ENCODE measurements around the gene WDR90. TPM values are rescaled to one million over a fixed set of nuclear protein-coding genes. Genes with fewer than 3 reads are reported as not detected.

The WDR90 gene
- total RNA-seq, 1 donor from 2014 or later = 17.9 TPM

DNA sequence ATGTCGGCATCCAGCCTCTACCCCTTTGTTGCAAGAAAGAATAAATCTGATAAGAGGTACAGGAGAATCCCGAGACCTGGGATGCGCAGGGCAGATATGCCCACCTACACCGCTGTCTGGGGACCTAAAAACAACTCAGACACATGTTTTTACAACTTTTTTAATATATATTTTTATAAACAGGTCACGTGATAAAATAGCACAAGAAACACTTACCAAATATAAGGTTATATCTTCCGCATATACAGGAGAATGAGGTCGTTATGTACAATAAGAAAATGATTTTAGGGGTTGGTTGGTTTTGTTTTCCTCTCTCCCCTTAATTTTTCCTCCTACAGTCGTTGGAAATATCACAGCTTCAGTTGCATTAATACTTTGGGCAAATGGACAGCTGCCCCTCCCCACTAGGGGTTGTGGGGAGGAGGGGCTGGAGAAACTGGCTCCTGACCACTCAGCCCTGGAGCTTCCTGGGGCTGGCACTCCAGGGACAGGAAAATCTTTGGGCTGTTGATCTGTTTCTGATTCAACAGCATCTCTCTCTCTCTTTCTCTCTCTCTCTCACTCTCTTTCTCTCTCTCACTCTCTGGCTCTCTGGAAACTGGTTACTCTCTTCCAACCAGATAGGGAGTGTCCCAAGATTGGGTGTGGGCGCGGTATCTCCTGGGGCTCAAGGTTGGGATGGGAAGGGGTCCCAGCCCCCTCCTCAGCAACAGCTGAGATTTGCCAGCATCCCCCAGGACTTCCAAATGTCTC is 43.4 kb downstream of the WDR90 start:
- ATAC-seq = no peak

DNA sequence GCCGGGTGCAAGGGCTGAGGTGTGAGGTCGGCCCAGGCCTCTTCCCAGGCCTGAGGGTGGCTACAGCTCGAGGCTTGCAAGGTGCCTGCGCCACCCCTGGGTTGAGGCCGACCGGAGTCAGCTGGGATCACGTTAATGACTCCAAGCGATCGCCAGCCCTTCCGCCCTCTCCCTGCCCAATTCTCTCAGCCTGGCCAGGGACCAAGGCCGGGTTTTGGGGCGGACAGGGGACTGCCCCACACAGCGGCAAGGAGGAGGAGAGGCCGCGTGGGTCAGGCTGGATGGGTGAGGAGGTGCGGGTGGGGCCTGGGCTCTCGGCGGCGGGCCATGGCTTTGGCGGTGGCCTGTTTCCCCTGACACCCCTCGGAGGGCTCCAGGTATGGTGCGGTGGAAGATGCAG is 44.2 kb downstream of the WDR90 start:
- peak; percentile 3 for ATAC-seq

DNA sequence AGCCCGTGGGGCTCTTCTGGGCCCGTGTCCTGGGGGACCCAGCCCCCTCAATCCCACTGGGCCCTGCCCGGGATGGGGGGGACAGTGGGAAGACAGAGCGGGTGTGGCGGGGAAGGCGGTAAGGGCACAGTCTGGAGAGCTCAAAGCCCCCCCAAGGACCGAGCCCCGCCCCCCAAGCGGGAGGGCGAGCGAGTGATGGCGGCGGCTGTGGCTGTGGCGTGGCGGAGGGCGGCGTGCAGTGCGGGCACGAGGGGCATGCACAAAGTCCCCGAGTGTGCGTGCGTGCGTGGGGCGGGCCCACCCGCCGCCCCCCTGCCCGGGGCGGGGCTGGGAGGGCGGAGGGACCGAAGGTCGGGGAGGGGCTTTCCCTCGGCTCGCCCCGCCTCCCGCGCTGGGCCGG is 44.6 kb downstream of the WDR90 start:
- no peak for ATAC-seq

DNA sequence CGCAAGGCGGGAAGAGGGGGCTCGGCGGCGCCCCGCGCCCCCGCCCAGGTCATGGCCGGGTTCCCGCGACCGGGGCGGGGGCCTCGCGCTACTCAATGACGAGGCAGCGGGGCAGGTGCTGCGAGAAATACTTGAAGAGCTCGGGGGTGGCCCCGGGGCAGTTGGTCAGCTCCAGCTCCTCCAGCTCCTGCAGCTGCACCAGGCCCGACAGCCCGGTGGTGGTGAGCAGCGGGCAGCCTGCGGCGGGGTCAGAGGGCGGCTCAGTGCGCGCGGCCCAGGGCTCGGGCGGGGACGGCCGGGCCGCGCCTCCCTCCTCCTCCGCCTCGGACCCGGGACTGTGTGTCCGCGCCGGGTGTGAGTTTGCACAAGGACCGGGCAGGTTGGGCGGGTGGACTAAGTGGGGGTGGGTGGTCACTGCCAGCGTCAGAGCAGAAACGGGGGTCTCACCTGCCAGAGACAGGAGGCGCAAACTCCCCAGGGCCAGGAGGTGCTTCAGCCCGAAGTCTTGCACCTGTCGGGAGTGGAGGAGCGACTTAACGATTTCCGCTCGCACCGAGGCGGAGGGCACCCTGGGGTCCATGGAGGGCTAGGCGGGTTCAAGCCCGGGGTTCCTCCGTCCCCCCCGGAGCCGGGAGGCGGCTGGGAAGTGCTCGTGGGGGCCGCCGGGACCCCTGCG is 45.2 kb downstream of the WDR90 start:
- ATAC-seq = peak; percentile 4

DNA sequence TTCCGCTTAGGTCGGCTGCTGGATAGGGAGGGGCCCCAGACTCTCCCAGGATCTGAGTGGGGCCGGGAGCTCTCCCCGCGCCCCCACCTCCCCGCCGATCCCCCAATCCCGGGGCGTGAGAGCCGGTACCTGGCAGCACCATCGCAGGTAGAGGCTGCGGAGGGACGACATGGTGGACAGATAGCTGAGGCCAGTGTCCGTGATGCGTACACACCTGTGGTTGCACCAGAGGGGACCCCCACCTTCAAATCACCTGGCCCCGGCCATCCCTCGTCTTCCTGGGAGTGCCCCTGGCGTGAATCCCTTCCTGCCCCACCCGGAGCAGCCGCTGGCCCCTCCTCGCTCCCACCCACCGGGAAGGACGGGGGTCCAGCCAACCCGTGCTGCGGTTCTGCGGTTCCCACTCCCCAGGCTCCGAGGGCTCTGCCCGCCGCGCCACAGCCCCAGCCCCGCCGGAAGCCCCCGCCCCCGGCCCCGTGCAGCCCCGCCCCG is 45.7 kb downstream of the WDR90 start:
- no peak for ATAC-seq

DNA sequence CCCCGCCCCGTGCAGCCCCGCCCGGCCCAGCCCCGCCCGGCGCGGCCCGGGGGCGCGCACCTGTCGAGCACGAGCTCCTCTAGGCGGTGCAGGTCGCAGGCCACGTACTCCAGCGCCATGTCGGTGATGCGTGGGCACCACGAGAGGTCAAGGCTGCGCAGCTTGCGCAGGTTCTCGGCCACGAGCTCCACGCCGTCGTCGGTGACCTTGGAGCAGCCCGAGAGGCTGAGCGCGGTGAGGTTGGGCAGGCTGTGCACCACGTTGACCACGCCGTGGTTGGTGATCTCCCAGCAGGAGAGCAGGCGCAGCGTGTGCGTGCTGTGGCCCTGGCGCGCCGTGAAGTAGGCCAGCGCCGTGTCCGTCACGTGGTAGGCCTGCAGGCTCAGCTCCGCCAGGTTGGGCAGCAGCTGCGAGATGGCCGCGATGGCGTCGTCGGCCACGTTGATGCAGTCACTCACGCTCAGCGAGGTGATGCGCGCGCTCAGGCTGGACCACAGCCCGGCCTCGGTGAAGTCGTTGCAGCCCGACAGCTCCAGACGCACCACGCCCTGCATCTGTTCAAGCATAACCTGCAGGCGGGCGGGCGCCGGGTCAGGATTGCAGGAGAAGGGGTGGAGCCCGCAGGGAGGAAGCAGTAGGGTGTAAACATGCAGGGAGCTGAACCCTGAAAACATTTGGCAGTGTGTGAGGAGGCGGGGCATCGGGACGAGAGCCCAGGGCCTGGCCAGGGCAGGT is 46.4 kb downstream of the WDR90 start:
- peak; percentile 84 for ATAC-seq

DNA sequence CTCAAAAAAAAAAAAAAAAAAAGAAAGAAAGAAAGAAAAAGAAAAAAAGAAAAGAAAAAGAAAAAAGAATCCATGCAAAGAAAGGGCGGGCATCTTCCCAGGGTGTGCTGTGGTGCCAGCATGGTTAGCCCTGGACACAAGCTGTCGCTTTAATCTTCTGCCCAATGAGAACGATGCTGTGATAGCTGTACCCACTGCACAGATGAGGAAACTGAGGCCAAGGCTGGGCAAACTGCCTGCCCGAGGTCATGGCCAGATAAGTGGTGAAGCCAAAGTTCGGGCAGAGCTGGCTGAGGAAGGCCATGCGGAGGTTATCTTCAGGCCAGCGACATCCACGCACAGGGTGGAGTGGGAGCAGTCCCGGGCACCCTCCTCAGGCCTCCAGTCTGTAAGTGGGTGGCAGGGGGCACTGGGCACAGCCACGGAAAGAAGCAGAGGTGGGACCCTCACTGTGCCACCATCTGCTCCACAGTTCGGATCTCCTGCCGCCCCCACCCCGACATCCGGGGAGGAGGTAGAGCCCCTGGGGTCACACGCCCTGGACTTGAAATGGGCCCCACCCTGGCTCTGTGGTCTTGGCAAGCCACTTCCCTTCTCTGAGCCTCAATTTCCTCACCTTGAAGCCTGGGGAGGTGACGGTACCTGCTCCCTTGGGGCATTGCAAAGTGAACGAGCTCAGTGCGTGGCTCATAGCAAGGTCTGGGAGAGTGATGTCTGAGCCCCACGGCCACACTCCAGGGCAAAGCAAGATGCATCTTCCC is 49.9 kb downstream of the WDR90 start:
- no peak for ATAC-seq

DNA sequence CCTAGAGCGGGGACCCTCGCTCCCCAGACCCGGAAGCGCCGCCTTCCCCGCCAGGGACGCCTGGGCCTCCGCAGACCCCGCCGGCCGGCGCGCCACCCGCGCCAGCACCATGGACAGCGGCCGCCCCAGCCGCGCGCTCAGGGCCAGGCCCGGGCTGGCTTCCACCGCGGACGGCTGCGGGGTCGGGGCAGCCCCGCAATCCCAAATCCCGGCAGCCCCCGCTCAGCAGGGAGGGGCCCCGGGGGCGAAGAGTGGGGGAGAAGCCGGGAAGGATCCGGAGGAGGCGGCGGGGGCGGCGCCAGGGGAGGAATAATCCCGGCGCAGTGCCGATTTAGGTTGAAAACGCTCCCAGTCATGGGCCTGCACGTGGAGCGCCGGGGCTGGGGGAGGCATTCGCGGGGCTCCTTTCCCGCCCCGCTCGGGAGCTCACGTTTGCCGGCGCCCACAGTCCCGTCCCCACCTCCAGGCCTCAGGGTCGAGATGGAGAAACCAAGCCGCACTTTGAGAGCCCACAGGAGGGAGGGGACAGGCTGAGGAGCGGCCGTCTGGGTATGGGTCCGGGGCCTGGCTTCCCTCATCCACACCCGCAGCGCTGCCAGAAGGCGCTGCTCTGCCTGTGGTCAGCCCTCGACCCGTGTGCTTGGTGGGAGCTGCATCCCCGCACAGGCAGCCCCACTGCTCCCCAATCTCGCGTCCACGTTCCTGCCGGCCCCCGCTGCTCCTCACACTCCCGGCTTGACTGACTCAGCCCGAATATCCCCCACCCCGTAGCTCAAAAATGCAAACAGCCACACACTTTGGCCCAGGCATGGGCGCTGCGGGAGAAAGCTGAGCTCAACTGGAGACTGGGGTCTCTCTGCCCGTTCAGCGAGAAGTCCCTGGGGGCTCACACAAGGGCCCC is 51.8 kb downstream of the WDR90 start:
- no peak for ATAC-seq

DNA sequence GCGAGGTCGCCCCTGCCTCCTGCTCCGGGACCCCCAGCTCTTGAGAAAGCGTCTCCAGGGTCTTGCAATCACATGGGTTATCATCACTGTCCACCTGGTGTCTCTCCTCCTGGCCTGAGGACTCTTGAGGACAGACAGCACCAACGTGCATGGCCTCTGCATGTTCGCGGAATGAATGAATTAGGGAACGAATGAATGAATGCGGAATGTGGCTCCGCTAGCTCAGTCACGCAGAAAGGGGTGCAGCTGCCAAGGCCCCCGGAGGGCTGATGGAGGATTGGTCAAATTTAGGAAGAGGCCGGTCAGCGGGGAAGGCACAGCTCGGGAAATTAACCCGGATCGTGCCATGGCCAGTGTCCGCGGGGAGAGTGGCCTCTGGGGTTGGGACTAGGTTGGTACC is 53.2 kb downstream of the WDR90 start:
- no peak for ATAC-seq

DNA sequence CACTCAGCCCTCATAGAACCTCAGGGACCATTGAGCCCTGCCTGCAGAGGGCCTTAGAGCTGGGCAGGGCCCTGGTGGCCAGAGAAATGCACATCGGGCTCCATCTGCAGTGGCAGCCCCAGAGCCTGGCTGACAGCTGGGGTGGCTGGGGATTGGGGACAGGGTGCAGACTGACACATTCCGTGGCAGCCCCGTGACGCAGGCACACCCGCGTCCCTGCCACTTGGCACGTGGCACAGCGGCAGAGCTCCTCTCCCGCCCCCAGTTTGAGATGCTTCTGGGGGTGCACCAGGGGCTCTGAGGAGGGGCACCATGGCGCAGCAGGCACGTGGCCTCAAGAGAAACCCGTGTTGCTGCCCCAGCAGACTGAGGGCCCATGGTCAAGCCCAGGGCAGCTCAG is 54.2 kb downstream of the WDR90 start:
- ATAC-seq = no peak

DNA sequence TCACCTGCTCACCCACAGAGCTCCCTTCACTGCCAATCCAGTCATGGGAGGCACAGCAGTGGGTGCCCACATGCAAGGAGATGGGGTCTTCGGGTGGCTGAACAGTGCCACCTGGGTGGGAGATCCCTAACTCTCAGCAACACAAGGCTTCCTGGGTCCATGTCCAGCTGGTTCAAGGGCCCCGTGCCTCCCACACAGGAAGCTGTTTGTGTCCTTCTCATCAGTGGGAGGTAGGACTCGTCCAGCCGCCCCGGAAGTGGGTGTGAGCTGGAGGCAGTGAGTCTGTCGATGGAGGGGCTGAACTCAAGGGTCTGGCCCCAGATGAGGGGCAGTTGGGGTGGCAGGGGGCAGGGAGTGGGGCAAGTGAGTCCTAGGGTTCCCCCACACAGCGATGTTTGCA is 54.9 kb downstream of the WDR90 start:
- ATAC-seq = no peak

DNA sequence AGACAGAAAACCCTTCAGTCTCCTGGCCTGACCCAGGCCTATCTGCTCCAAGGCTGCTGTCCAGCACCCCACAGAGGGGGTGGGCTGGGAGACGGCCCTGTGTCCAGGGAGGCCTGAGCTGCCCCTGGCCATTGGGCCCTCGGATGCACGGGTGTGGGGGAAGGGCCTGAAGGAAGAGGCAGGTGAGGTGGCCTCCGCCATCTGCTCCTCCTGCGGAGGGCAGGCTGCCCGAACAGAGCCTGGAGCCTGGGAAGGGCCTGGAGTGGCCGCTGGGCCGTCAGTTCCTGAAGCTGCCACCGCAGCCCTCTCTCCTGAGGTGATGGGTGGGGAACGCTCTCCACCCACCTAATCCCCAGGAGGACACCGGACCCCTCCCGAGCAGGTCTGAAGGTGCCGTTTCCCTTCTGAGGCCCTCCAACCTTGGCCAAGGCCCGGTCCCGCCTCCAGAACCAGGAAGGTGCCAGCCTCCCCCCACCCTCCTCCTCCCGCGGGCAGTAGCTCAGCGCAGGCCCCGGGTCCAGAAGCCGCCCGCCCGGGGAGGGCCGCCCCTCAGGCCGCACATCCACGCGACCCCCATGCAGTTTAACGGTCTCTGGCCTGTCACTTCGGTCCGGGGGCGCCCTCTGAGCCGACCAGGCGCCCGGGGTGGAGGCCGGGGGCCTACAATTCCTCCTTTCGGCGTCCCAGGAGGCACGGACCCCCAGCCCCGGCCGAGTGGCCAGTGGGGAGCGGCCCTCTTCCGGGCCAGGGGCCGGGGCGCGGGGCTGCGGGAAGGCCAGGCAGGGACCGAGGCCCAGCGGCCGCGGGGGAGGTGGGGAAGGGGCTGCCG is 55.6 kb downstream of the WDR90 start:
- no peak for ATAC-seq

DNA sequence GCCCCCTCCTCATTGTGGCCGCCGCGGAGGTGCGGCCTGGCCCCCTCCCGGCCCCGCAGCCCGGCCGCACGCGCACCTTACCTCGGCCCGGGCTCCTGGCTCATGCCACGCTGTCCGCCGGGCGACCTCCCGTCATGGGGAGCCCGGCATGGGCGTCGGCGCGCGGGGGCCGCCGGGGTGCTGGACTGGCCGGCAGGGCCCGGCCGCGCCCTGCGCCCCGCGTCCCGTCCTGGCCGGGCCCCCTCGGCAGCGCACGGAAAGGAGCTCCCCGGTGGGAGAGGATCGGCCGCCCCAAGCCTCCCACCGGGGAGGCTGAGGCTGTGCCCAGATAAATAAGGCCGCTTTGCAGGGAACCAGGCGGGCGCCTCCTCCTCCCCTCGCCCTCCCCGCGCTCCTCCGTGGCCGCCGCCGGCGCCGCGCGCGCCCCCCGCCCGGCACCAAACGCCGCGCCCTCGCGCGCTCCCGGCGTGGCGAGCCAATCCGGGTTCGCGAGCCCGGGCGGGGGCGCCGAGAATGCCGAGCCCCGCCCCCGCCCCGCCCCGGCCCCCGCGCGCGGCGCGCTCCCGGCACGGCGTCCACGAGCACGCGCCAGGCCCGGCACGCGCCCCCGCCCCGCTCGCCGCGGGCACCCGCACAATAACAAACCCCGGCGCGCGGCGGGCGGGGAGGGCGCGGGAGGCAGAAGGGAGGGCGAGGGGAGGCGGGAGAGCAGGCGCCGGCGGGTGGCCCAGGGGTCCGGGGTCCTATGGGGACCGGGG is 56.4 kb downstream of the WDR90 start, which contains the start of gene FBXL16:
Gene FBXL16, minus strand, starts transcription at position 371 of the 758 bp plus-strand sequence. CDS start 8,396 bp downstream, outside the sequence.
- ATAC-seq = no peak

DNA sequence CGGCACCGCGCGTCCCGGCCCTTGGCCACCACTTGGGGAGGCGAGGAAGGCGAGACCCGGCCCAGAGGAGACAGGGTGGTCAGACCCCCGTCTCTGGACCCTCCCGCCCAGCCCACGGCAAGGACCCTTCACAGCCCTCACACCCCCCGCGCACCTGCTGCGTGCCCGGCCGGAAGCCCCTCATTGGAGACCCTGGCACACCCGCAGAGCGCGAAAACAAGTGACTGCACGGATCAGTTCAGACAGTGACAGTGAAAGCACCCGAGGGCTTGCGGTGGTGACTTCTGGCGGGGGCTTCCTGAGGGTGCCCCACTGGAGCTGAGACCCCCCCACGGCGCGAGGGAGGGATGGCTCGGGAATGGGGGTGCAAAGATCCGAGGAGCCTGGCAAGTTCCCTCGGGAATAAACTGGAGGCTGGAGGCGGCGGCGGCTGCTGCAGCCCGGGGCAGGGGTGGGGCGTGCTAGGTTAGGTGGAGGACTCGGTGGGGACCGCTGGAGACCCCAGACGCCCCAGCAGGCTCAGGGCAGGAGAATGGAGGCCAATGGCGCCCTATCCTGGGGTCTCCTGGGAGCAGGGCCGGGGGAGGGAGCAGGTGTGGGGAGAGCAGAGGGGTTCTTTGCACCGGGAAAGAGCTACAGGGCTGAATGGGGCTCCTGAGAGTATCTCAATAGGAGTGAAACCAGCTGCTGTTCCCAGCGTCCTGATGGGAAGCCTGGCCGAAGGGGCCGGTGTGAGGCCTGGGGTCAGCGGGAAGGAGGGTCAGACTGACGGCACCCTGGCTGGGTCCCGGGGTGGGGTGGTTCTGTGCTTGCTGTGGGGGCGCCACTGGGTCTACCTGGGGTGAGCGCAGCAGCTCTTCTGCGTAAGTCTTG is 57.3 kb downstream of the WDR90 start:
- no peak for ATAC-seq

DNA sequence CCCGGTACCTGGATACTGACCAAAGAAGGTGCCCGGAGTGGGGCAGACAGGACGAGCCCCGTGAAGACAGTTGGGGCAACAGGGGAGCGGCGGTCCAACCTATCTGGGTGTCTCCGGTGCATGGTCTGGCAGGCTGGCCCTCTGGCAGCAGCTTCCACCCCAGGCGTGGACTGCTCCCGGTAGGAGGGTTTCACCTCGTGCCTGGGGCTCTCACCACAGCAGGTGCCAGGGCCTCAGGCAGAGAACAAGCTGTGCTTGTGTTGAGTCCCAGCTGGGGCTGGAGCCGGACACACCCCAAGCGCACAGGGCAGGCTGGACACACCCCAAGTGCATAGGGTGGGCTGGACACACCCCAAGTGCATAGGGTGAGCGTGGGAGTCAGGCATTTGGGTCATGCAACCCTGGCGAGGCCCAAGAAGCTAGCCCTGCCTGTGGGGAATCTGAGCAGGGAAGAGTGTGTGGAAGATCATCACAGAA is 57.9 kb downstream of the WDR90 start:
- ATAC-seq = peak; percentile 7

DNA sequence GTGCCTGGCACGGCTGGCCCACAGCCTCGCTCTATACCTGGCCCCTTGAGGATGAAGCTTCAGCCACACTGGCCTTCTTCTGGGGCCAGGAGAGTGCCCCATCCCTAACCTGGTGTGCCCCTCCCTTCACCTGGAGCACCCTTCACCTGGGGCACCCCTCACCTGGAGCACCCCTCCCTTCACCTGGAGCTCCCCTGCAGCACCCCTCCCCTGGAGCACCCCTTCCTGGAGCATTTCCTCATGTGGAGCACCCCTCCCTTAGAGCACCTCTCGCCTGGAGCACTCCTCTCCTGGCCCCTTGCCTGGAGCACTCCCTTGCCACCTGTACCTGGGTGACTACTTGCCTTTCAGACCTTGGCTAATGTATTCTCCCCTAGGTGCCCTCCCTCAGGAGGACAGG is 58.9 kb downstream of the WDR90 start:
- no peak for ATAC-seq

DNA sequence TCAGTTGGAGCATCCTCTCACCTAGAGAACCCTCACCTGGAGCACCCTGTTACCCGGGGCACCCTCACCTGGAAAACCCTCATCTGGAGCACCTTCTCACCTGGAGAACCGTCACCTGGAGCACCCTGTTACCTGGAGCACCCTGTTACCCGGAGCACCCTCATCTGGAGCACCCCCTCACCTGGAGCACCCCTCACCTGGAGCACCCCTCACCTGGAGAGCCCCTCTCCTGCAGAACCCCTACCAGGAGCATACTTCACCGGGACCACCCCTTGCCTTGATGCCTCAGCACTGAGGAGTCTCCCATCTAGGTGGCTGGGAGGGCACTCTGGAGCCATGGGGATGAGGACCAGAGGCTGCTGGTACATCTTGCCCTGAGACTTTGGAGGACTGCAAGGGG is 59.8 kb downstream of the WDR90 start:
- ATAC-seq = no peak

Measured in esophagus mucosa (tissue), 1 donor.